Measurements from ENCODE around the gene SLC5A8. TPM values are rescaled to one million over a fixed set of nuclear protein-coding genes. Genes with fewer than 3 reads are reported as not detected.

Gene SLC5A8, protein sequence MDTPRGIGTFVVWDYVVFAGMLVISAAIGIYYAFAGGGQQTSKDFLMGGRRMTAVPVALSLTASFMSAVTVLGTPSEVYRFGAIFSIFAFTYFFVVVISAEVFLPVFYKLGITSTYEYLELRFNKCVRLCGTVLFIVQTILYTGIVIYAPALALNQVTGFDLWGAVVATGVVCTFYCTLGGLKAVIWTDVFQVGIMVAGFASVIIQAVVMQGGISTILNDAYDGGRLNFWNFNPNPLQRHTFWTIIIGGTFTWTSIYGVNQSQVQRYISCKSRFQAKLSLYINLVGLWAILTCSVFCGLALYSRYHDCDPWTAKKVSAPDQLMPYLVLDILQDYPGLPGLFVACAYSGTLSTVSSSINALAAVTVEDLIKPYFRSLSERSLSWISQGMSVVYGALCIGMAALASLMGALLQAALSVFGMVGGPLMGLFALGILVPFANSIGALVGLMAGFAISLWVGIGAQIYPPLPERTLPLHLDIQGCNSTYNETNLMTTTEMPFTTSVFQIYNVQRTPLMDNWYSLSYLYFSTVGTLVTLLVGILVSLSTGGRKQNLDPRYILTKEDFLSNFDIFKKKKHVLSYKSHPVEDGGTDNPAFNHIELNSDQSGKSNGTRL
- not detected in 2 replicates for total RNA-seq (2011; cell fraction: chromatin; rRNA removed; ENCODE audit: low replicate concordance)
- total RNA-seq (2011; cell fraction: nucleolus; rRNA removed) = not detected in 2 replicates
- not detected in 2 replicates for total RNA-seq (2011; cell fraction: nucleoplasm; rRNA removed)
- total RNA-seq (2014; rRNA removed) = not detected in 2 replicates
- not detected in 2 replicates for total RNA-seq (2014; rRNA removed; fragmentation: Illumina TruSeq; extraction: Trizol)
- total RNA-seq (2015; rRNA removed; fragmentation: Illumina TruSeq; extraction: Trizol) = not detected in 2 replicates
- total RNA-seq (2021) = not detected in 2 replicates
- not detected in 2 replicates for polyA plus RNA-seq (2011; rRNA removed)
- not detected in 2 replicates for polyA plus RNA-seq (2011; cell fraction: cytosol; rRNA removed)
- polyA plus RNA-seq (2011; cell fraction: nucleus; rRNA removed) = not detected in 2 replicates
- polyA plus RNA-seq (2012) = not detected in 2 replicates
- polyA plus RNA-seq (2014; fragmentation: Illumina TruSeq; extraction: Trizol) = not detected in 2 replicates
- not detected for polyA plus RNA-seq (2014; fragmentation: Nextera tagmentation; extraction: Ambion mirVana)
- not detected in 2 replicates for polyA plus RNA-seq (2014; rRNA removed)
- polyA minus RNA-seq (2011; rRNA and poly(A)+ RNA removed) = not detected in 2 replicates
- not detected in 2 replicates for polyA minus RNA-seq (2011; cell fraction: cytosol; rRNA and poly(A)+ RNA removed)
- not detected in 2 replicates for polyA minus RNA-seq (2011; cell fraction: nucleus; rRNA and poly(A)+ RNA removed)
- percentile 2 among the genes with signal in this experiment for Bru-seq, nascent RNA
- not detected for BruChase-seq, experiment 1, labeled RNA remaining after a 2-hour chase
- not detected for BruChase-seq, experiment 2, labeled RNA remaining after a 6-hour chase
- long read RNA-seq, experiment 1 = 0 reads
- long read RNA-seq, experiment 2 = 0 reads
- long read RNA-seq, experiment 3 = 0 reads

DNA sequence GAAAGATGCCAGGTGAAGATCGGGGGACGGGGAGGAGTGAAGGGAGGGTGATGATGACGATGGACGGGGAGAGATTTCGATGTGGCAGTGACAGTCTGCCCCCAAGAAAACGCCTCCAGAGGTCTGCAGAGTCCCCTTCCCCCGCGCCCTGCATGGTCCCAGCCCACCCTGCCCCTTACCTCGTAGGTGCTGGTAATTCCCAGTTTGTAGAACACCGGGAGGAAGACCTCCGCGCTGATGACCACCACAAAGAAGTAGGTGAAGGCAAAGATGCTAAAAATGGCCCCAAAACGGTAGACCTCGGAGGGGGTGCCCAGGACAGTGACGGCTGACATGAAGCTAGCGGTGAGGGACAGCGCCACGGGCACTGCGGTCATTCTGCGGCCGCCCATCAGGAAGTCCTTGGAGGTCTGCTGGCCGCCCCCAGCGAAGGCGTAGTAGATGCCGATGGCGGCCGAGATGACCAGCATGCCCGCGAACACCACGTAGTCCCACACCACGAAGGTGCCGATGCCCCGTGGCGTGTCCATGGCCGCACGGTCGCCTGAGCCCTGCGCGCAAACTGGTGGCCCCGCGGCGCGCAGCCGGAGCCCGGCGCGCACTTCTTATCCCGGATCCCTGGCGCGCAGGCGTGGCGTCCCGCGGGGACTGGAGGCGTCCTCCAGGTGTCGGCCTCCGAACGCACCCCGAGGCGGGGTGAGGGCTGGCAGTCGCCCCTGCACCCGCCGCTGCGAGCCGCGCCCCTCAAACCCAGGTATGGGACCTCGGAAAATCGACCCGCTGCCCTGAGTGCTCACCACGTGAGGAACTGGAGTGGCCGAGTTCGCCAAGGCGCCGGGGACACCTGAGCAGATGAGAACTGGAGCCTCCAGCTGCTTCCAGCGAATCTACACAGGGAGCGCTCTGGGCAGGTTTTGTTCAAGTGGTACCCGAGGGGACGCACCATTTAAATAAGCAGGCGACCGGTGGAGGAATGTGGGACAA, at the start of gene SLC5A8:
SLC5A8 (minus strand) TSS at position 920 of the 984 bp plus-strand sequence; CDS start at position 530, 390 bp downstream.
- Histone ChIP-seq H2AFZ (ENCODE audit: low read depth, low read length) (no peak within 1 kb of the TSS), H3K36me3 (ENCODE audit: control insufficient read depth, insufficient read depth, low read length) (no peaks in the 10 kb centered on the region), H3K4me2 (ENCODE audit: insufficient read depth, low read length) (no peak within 1 kb of the TSS), H3K79me2 (ENCODE audit: control insufficient read depth, insufficient read depth, low read length) (no peaks in the 10 kb centered on the region), H3K9me1 (ENCODE audit: control insufficient read depth, insufficient read depth, low read length) (no peaks in the 10 kb centered on the region), H3K4me3 (no peak within 1 kb of the TSS), H4K20me1 (replicated peaks; ENCODE audit: control insufficient read depth, insufficient read depth, low read length) (no peaks in the 10 kb centered on the region), H3K27ac (ENCODE audit: extremely low read depth, low read depth, low read length) (no peak within 1 kb of the TSS), H3K4me1 (replicated peaks in 1 of 2; ENCODE audit: control insufficient read depth in 2 of 2, insufficient read depth in 2 of 2, low read length in 2 of 2) (peaks cover 0 to 6% of the 10 kb centered on the region in 2 experiments; a peak in 1 of 5 replicates), H3K27me3 (ENCODE audit: control insufficient read depth in 2 of 2, insufficient read depth in 2 of 2, low read length in 2 of 2) (peaks cover 0 to 13% of the 10 kb centered on the region in 2 experiments; a peak in 1 of 5 replicates), H3K9me3 (replicated peaks; ENCODE audit: control insufficient read depth, insufficient read depth, low read depth, low read length) (no peaks in the 10 kb centered on the region), H3K9ac (ENCODE audit: insufficient read depth in 1 of 2, low read depth in 2 of 2, low read length in 2 of 2) (no peak within 1 kb of the TSS)
- 9% methylated on average over 41 of the region's 80 CpGs for WGBS (ENCODE audit: insufficient coverage, low coverage, missing lambda C conversion rate)
- DNase-seq (ENCODE audit: extremely low read depth in 1 of 4, low spot score in 3 of 4) (no peak), ATAC-seq (no peak), FAIRE-seq (no peak)
- BruUV-seq (replicated peaks) = no TSS peak
- POLR2A ChIA-PET = no interaction called here
- CTCF ChIA-PET (ENCODE audit: low intra/inter-chr PET ratio) = no interaction called here
- intact Hi-C loops (cut with micrococcal nuclease) = no loop called here
- in situ Hi-C loops (cut with MboI) = no loop called here
- TF ChIP-seq NEUROD1 (IDR thresholded peaks at IDR 0.05; ENCODE audit: borderline replicate concordance, low read depth, low read length, partially characterized antibody) = no peak
- TF ChIP-seq MAZ (CRISPR knock-in tag; conservative IDR thresholded peaks at IDR 0.05 in 1 of 2, IDR thresholded peaks at IDR 0.05 in 1 of 2) = no peak
- TF ChIP-seq, protein P1, sequence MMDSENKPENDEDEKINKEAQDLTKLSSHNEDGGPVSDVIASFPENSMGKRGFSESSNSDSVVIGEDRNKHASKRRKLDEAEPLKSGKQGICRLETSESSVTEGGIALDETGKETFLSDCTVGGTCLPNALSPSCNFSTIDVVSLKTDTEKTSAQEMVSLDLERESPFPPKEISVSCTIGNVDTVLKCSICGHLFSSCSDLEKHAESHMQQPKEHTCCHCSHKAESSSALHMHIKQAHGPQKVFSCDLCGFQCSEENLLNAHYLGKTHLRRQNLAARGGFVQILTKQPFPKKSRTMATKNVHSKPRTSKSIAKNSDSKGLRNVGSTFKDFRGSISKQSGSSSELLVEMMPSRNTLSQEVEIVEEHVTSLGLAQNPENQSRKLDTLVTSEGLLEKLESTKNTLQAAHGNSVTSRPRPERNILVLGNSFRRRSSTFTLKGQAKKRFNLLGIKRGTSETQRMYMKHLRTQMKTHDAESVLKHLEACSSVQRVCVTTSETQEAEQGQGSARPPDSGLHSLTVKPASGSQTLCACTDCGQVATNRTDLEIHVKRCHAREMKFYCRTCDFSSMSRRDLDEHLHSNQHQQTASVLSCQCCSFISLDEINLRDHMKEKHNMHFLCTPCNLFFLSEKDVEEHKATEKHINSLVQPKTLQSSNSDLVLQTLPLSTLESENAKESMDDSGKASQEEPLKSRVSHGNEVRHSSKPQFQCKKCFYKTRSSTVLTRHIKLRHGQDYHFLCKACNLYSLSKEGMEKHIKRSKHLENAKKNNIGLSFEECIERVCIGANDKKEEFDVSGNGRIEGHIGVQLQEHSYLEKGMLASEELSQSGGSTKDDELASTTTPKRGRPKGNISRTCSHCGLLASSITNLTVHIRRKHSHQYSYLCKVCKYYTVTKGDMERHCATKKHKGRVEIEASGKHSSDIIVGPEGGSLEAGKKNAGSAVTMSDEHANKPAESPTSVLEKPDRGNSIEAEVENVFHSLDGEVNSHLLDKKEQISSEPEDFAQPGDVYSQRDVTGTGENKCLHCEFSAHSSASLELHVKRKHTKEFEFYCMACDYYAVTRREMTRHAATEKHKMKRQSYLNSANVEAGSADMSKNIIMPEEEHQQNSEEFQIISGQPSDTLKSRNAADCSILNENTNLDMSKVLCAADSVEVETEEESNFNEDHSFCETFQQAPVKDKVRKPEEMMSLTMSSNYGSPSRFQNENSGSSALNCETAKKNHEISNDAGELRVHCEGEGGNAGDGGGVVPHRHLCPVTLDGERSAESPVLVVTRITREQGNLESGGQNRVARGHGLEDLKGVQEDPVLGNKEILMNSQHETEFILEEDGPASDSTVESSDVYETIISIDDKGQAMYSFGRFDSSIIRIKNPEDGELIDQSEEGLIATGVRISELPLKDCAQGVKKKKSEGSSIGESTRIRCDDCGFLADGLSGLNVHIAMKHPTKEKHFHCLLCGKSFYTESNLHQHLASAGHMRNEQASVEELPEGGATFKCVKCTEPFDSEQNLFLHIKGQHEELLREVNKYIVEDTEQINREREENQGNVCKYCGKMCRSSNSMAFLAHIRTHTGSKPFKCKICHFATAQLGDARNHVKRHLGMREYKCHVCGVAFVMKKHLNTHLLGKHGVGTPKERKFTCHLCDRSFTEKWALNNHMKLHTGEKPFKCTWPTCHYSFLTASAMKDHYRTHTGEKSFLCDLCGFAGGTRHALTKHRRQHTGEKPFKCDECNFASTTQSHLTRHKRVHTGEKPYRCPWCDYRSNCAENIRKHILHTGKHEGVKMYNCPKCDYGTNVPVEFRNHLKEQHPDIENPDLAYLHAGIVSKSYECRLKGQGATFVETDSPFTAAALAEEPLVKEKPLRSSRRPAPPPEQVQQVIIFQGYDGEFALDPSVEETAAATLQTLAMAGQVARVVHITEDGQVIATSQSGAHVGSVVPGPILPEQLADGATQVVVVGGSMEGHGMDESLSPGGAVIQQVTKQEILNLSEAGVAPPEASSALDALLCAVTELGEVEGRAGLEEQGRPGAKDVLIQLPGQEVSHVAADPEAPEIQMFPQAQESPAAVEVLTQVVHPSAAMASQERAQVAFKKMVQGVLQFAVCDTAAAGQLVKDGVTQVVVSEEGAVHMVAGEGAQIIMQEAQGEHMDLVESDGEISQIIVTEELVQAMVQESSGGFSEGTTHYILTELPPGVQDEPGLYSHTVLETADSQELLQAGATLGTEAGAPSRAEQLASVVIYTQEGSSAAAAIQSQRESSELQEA (IDR thresholded peaks at IDR 0.05; ENCODE audit: low read depth) = no peak
- TF ChIP-seq EP300 (IDR thresholded peaks at IDR 0.05; ENCODE audit: low read length) = no peak
- no peak for TF ChIP-seq ZNF165 (CRISPR knock-in tag; IDR thresholded peaks at IDR 0.05; ENCODE audit: borderline replicate concordance)
- no peak for TF ChIP-seq BCL6 (CRISPR knock-in tag; IDR thresholded peaks at IDR 0.05)
- no peak for TF ChIP-seq PHTF2 (CRISPR knock-in tag; IDR thresholded peaks at IDR 0.05)
